GM19438 (cell line): Measurements from ENCODE around the gene DCAF12.
"Not testable (repeated sequence)": the region's sequence is repeated elsewhere in the genome, so short reads cannot be mapped to it uniquely, and the experiment has no call there.

Source experiments
- ATAC-seq: cut with Tn5 transposase; IDR thresholded peaks from one replicate; pipeline ENCODE4 v1.9.1; 2021; ENCODE audit warnings: low read depth; ENCODE audit not compliant: unreplicated experiment

DCAF12 gene

GRCh38 chr9:34072410-34072809, 54.1 kb downstream of the DCAF12 start:
- ATAC-seq = no peak

DNA sequence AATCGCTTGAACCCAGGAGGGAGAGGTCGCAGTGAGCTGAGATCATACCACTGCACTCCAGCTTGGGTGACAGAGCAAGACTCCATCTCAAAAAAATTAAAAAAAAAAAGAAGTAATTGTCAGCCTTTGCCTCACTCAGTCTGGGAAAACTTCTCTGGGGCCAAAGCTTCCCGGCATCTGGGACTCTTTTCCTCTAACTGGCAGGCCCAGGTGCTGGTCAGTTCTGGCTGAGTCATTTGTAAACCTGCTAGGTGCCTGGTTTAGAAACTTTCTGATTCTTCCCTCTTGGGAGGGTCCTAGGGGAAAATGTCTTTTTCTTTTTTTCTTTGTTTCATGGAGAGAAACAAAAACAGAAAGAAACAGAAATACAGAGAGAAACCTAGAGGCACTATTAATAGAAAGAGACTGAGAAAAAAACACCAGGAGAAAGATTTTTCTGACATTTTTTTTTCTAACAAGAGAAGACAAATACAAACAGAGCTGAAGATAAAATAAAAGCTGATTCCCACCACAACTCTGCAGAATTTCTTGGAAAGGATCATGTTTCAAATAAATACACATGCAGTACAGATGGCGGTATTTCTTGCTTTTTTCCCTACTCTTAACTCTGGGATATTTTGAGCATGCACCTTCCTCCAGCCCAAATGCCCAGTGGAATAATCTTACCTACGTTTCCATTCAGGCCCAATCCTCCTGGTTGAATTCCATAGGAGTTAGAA, 55.7 kb downstream of the DCAF12 start:
- no peak for ATAC-seq

DNA sequence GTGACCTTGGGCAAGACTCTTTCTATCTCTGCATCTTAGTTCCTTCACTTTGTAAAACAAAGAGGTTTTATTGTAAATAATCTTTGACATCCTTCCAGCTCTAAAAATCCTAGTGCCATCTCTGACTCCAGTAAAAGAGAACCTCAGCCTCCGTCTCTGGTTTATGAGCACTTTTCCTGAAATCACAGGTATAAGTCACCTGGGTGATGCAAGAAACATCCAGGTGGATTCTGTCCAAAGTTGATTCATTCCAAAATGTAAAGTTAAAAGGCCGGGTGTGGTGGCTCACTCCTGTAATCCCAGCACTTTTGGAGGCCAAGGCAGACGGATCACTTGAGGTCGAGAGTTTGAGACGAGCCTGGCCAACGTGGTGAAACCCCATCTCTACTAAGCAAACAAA, 56.7 kb downstream of the DCAF12 start:
- ATAC-seq = no peak

DNA sequence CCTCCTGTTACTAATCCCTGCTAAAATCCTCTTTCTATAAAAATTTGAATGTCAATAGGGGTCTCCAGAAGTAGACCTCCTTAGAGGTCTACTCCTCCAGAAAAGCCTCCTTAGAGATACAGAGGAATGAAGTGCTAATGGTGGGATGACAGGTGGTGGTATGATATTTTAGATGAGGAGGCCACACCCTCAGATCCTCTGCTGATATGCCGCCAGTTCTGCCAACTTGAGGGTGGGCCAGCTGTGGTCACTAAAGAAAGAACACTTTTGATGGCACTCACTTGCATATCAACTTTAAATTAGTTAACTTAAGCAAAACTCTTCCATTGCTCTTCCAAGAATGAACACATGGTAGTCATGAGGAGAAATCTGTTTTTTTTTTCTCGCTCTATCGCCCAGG, 61.0 kb downstream of the DCAF12 start:
- ATAC-seq = no peak

GRCh38 chr9:34059954-34060353, 66.5 kb downstream of the DCAF12 start:
- no peak for ATAC-seq

DNA sequence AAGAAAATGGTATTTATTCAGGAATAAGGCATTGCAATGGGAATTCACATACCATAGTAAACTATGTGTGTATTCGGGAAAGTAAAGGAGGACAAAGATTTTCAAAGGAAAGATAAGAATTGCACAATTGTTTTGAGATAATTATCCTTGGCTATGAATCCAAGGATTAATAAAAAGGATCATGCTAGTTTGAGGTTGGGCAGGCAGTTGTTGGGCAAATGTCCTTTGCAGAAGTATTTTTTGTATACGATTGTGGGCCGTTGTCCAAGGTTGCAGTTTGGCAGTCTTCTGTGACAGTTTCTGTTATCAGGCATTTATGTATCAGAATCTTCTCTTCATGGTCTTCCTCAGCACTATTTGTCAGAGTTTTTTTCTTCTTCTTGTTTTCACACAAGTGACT, 67.2 kb downstream of the DCAF12 start:
- ATAC-seq = no peak

DNA sequence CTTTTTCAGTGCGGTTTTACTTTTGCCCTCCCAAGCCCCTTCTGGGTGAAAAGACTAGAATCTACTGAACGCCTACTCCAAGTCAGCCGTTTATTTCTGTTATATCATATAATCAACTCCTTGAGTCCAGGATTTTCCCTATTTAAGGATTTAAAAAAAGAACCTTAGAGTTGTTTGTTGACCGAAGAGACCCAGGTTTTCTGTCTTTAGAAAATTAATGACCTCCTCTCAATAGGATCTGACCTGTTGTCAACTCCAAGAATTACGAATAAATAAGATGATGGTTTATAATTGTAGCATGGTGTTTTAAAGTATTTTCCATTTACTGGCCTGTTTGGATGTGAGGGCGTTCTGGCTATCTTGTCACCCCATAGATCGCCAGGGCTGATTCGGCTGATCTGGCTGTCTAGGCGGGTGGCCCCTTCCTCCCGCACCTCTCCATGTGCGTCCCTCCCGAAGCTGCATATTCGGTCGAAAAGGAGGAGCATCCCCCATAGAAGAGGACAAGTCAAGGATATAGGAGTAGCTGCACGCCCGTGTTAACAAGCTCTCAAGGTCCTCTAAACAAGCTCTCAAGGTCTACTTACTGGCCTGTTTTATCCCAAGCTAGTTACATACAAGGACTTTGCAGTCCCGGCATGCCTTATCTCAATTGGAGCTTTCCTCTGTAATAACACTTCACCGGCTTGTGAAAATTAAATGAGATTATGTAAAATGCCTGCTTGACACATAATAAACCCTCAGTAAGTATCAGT, 76.7 kb downstream of the DCAF12 start:
- no peak for ATAC-seq

DNA sequence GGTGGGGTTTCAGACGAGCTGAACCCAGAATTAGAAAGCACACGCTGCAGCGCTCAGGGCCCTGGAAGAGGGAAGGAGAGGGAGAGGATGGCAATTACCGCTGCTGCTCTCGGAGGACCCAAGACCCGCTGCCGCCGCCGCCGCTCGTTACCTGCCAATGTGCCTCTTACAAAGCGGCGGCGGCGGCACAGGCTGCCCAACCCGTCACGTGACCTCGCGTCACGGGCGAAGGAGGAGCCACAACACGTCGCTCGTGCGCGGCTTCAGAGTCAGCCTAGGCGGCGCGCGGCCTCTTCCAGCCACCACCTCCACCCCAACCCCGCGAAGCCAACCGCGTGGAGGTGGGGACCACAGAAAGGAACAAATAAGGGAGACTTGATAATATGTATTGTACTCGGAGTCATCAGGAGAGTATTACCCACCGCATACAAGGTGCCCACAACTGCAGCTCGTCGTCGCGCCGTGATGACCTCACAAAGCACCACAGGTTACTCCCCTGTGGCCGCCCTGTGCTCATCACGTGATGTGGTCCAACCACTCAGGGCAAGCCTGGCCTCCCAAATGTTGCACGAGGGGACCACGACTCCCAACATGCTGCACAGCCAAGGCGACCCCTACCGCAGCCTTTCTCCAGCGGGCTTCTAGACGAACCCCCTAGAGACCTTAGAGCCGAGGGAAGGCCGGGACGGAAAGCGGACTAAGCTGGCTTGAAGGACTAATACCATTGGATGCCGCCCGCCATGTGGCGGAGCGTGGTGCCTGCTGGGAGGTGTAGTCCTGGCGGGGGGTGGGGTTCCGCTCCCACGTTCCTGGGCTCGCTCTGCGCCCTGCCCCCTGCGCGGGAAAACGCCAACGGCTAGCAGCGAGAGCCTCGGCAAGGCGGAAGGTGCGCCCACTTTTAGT, 77.5 kb downstream of the DCAF12 start, which contains the start of gene UBAP2:
UBAP2 (minus strand) TSS at position 161 of the 903 bp plus-strand sequence. CDS start 31,739 bp downstream, outside the sequence.
- ATAC-seq = peak; percentile 74

DNA sequence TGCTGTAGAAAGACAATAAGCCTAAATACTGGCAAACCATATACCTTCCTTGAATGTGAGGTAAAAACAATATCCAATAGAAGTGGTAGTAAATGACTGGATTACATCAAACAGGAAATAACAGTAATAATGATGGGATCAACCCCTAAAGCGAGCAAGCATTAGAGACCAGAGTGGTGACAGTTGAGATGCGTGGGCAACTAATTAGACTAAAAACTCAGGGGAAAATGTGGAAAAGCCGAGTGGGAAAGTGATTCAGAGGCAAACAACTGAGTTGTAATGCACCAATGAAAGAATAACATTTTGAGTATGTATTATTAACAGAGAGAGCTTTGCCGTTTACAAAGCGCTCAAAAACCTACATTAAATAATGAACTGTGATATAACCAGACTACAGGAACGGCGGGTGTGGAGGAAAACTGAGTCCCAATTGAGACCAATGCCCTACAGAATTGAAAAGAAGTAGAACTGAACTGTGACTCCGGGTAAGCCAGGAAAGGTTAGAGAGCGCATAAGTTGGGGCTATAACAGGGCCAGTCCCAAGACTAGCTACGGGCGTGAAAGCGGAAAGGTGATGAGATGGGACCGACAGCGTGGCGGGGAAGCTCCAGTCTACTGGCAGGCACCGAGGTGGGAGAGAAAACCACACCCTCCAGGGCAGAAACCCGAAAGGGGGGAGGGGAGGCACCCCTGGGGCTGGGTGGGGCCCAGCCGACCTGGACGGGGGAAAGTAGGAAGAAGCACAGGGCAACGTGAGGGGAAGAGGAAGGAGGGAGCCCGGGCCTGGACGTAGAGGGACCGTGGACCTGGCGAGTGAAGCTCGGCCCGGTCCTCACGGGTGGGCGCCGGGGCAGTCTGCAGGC, 78.4 kb downstream of the DCAF12 start:
- peak; percentile 31 for ATAC-seq

GRCh38 chr9:34046784-34047379, 79.6 kb downstream of the DCAF12 start:
- ATAC-seq = no peak

DNA sequence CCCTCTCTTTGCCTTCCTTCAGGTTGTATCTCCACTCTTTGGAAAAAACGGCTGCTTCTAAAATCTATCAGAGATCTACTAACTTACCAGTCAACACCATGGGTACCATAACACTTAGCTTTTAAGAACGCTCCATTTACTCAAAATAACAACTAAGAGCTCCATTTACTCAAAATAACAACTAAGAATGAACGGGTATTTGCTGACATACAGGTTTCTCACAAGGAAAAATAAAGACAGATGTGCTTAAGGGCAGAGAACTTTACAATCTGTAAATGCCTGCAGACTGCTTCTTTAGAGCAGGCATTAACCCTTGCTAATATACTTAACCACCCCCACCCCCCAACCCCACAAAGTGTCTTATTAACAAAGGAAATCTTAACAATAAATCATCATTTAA, 80.6 kb downstream of the DCAF12 start:
- no peak for ATAC-seq

- not testable (repeated sequence) for ATAC-seq
Measured at GRCh38 chr9:34042074-34042473, 84.4 kb downstream of the DCAF12 start.

GRCh38 chr9:34038851-34039250, 87.6 kb downstream of the DCAF12 start:
- ATAC-seq = not testable (repeated sequence)

GRCh38 chr9:34037626-34038025, 88.9 kb downstream of the DCAF12 start:
- no peak for ATAC-seq

DNA sequence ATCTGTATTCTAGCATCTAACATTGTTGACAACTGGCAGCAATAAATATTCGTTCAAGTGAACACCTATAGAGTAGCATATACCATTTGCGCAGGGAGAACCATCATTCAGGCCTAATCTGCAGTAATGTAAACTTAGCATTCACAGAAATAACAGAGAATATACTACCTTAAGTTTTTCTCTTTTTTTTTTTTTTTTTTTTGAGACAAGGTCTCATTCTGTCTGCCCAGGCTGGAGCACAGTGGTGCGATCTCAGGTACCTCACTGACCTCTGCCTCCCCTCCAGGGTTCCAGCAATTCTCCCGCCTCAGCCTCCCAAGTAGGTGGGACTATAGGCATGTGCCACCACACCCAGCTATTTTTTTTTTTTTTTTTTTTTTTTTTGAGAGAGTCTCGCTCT, 89.9 kb downstream of the DCAF12 start:
- ATAC-seq = no peak
